Upper lobe of left lung (tissue), 6 donors: Measurements from ENCODE around the gene TXN2. TPM values are rescaled to one million over a fixed set of nuclear protein-coding genes. Genes with fewer than 3 reads are reported as not detected.
A peak's percentile ranks its signal among the peaks of the same experiment; 100 is the strongest.

Experiments used
- ATAC-seq, 2 donors: fragments of 200-7000 bp; cut with Tn5 transposase; one replicate each; pipeline ENCODE4 v1.9.1; 2022; ENCODE audit warnings: mild to moderate bottlenecking in 2 of 2, moderate library complexity in 2 of 2; ENCODE audit not compliant: low FRiP score in 2 of 2
- DNase-seq, 2 donors: peaks; one replicate each; pipeline ENCODE4 v3.0.0-alpha.2; 2019 to 2020
- H3K27ac ChIP-seq, 4 donors: fragments of 200-600 bp; sonication (generic); one replicate each; pipeline ENCODE4 v1.5.1; 2016 to 2019
- H3K27me3 ChIP-seq, 4 donors: fragments of 200-600 bp; sonication (generic); one replicate each; pipeline ENCODE4 v1.5.1; 2017 to 2019
- H3K36me3 ChIP-seq, 4 donors: fragments of 200-600 bp; sonication (generic); one replicate each; pipeline ENCODE4 v1.5.1; 2016 to 2019
- H3K4me1 ChIP-seq, 4 donors: fragments of 200-600 bp; sonication (generic); one replicate each; pipeline ENCODE4 v1.5.1; 2018 to 2019
- H3K4me3 ChIP-seq, 4 donors: fragments of 200-600 bp; sonication (generic); one replicate each; pipeline ENCODE4 v1.5.1; 2017 to 2019; ENCODE audit warnings: mild to moderate bottlenecking in 2 of 4, moderate library complexity in 1 of 4
- H3K9me3 ChIP-seq, 4 donors: fragments of 200-600 bp; sonication (generic); one replicate each; pipeline ENCODE4 v1.5.1; 2018 to 2019
- CTCF ChIP-seq, 6 experiments: fragments of 450-650 bp in 4 of 6; fragments of 200-600 bp in 2 of 6; sonication (generic) in 2 of 6; IDR thresholded peaks; one replicate each; pipeline ENCODE4 v1.5.1; 2016 to 2019; ENCODE audit warnings: antibody characterized with exemption in 6 of 6
- EP300 ChIP-seq, 4 donors: sonication (generic); formaldehyde crosslinking; IDR thresholded peaks; one replicate each; pipeline ENCODE4 v1.5.1; 2017; ENCODE audit warnings: antibody characterized with exemption in 4 of 4, control low read depth in 2 of 4
- POLR2A ChIP-seq, 4 donors: fragments of 450-650 bp; IDR thresholded peaks; one replicate each; pipeline ENCODE4 v1.5.1; 2016 to 2017; ENCODE audit warnings: antibody characterized with exemption in 4 of 4, mild to moderate bottlenecking in 2 of 4
- POLR2AphosphoS5 ChIP-seq, 2 donors: sonication (generic); formaldehyde crosslinking; IDR thresholded peaks; one replicate each; pipeline ENCODE4 v1.5.1; 2017; ENCODE audit warnings: antibody characterized with exemption in 2 of 2
- WGBS, 2 donors: methylation state at CpG; one replicate each; pipeline ENCODE4 v1.1.5; 2017 to 2018; 5-methylcytosine and 5-hydroxymethylcytosine counted together
- total RNA-seq, 6 donors: library from RNA; depleted of rRNA in 4 of 6; stranded (reverse); fragments of >200 nt in 4 of 6; gene quantifications; one replicate each; pipeline versions ENCODE4 v1.1.0 to v1.2.1, GENCODE V29; 2016 to 2021
- donor health status: DM: no; HTN: no; CAD: no; lungs with moderate emphysema.
- donor health status: DM: no; HTN: yes; CAD: no; lungs with severe emphysema.

Gene TXN2
- total RNA-seq, 6 donors from 2014 or later, result 30.4 to 69.5 (median 53.6) TPM

- peak in 1 of 2 donors; percentile 87 for DNase-seq
- TF ChIP-seq CTCF (IDR thresholded peaks at IDR 0.05), result no peak
- TF ChIP-seq POLR2AphosphoS5 (IDR thresholded peaks at IDR 0.05), result no peak
- TF ChIP-seq POLR2A (IDR thresholded peaks at IDR 0.05), result no peak
- no peak for TF ChIP-seq EP300 (IDR thresholded peaks at IDR 0.05)
- Histone ChIP-seq H3K27ac (peak overlapping the region in 2 of 4 donors; percentile 64 to 81), H3K9me3 (no peaks in the 10 kb centered on the region), H3K36me3 (peaks cover 0 to 16% (median 5%) of the 10 kb centered on the region in 4 donors), H3K4me3 (peak overlapping the region in 3 of 4 donors; percentile 54 to 76 (median 72)), H3K4me1 (peaks cover 13 to 20% (median 15%) of the 10 kb centered on the region in 4 donors), H3K27me3 (no peaks in the 10 kb centered on the region)
- no peak for ATAC-seq
- WGBS, 2 donors, result 93 to 96% methylated on average over 41 to 45 of the region's 60 CpGs
Measured at GRCh38 chr22:36505998-36506635, 24.7 kb upstream of the TXN2 start.

GRCh38 chr22:36497910-36498665, 16.6 kb upstream of the TXN2 start:
- 91 to 96% methylated on average over 21 to 30 of the region's 30 CpGs for WGBS, 2 donors
- Histone ChIP-seq H3K27me3 (no peaks in the 10 kb centered on the region), H3K4me3 (no peak overlapping the region), H3K4me1 (peaks cover 0 to 12% (median 3%) of the 10 kb centered on the region in 4 donors), H3K27ac (no peak overlapping the region), H3K36me3 (peaks cover 0 to 25% (median 4%) of the 10 kb centered on the region in 4 donors), H3K9me3 (no peaks in the 10 kb centered on the region)
- no peak for TF ChIP-seq CTCF (IDR thresholded peaks at IDR 0.05)
- TF ChIP-seq POLR2AphosphoS5 (IDR thresholded peaks at IDR 0.05), result no peak
- no peak for TF ChIP-seq EP300 (IDR thresholded peaks at IDR 0.05)
- no peak for TF ChIP-seq POLR2A (IDR thresholded peaks at IDR 0.05)
- DNase-seq, result peak in 1 of 2 donors; percentile 65
- no peak for ATAC-seq

GRCh38 chr22:36493690-36494110, 12.3 kb upstream of the TXN2 start:
- Histone ChIP-seq H3K27me3 (no peaks in the 10 kb centered on the region), H3K27ac (peak overlapping the region in 1 of 4 donors; percentile 46), H3K4me1 (peaks cover 0 to 12% (median 3%) of the 10 kb centered on the region in 4 donors), H3K9me3 (no peaks in the 10 kb centered on the region), H3K4me3 (no peak overlapping the region), H3K36me3 (peaks cover 0 to 38% (median 8%) of the 10 kb centered on the region in 4 donors)
- TF ChIP-seq EP300 (IDR thresholded peaks at IDR 0.05), result no peak
- peak in 1 of 2 donors; percentile 24 for TF ChIP-seq POLR2AphosphoS5 (IDR thresholded peaks at IDR 0.05)
- peak in 2 of 6 experiments; percentile 24 to 30 for TF ChIP-seq CTCF (IDR thresholded peaks at IDR 0.05)
- no peak for TF ChIP-seq POLR2A (IDR thresholded peaks at IDR 0.05)
- peak; percentile 67 to 71 for DNase-seq
- ATAC-seq, result peak; percentile 75 to 76
- WGBS, 2 donors, result 40 to 55% methylated on average over 6 to 16 of the region's 16 CpGs

- DNase-seq (no peak), ATAC-seq (no peak)
- TF ChIP-seq POLR2AphosphoS5 (IDR thresholded peaks at IDR 0.05), result no peak
- TF ChIP-seq EP300 (IDR thresholded peaks at IDR 0.05), result no peak
- TF ChIP-seq POLR2A (IDR thresholded peaks at IDR 0.05), result no peak
- TF ChIP-seq CTCF (IDR thresholded peaks at IDR 0.05), result no peak
- peaks cover 0 to 12% (median 3%) of the 10 kb centered on the region in 4 donors for H3K4me1 ChIP-seq
- 81 to 93% methylated on average over 4 to 5 of the region's 5 CpGs for WGBS, 2 donors
- no peaks in the 10 kb centered on the region for H3K9me3 ChIP-seq
- peaks cover 0 to 26% (median 5%) of the 10 kb centered on the region in 4 donors for H3K36me3 ChIP-seq
- peak overlapping the region in 1 of 4 donors; percentile 10 for H3K27ac ChIP-seq
- no peak overlapping the region for H3K4me3 ChIP-seq
- no peaks in the 10 kb centered on the region for H3K27me3 ChIP-seq
Measured at GRCh38 chr22:36492109-36492508, 10.7 kb upstream of the TXN2 start.
